HCT116 (cell line): ENCODE measurements around the gene DEPDC1B. TPM values are rescaled to one million over a fixed set of nuclear protein-coding genes. Genes with fewer than 3 reads are reported as not detected.

Experiments used
- ATAC-seq: fragments of 200-7000 bp; cut with Tn5 transposase; 2 replicates; pipeline ENCODE4 v1.9.1; 2020; ENCODE audit warnings: mild to moderate bottlenecking, moderate library complexity
- BruUV-seq: library from RNA; stranded (reverse); fragments of 400-500 nt; replicated peaks from 2 replicates; lab custom pipeline; 2021; lab: Mats Ljungman, UMichigan
- CTCF ChIA-PET: fragments of 300-600 bp; sonication (Branson Sonifier 250); formaldehyde crosslinking; loops from one replicate; lab custom pipeline; 2021; ENCODE audit warnings: antibody characterized with exemption; lab: Charles Lee
- POLR2A ChIA-PET: fragments of 300-600, 350-600 bp; sonication (Branson Sonifier 250); formaldehyde crosslinking; loops from one replicate; lab custom pipeline; 2021; ENCODE audit warnings: antibody characterized with exemption; lab: Charles Lee
- RAD21 ChIA-PET, 2 experiments: fragments of 300-600 bp; sonication (Branson Sonifier 250); formaldehyde crosslinking; loops; one replicate each; lab custom pipeline; 2023; ENCODE audit warnings: low total read pairs in 2 of 2; ENCODE audit not compliant: uncharacterized antibody in 2 of 2, unreplicated experiment in 2 of 2, low non-redundant PET in 1 of 2; lab: Charles Lee
- DNase-seq: peaks from one replicate; pipeline ENCODE4 v3.0.0-alpha.2; 2010; ENCODE audit warnings: low read depth, low spot score
- H2AFZ ChIP-seq: fragments of 200-600 bp; shearing (Covaris generic), sonication (generic); 2 replicates; pipeline ENCODE4 v1.6.1; 2017; ENCODE audit warnings: low read depth, mixed run types, mixed read lengths, antibody characterized with exemption, low read length; ENCODE audit not compliant: poor library complexity, severe bottlenecking
- H3K27ac ChIP-seq: 2 replicates; pipeline ENCODE4 v1.5.1; 2012; ENCODE audit warnings: low read depth, low read length
- H3K27me3 ChIP-seq: fragments of 200-600 bp; sonication (generic); 2 replicates; pipeline ENCODE4 v1.6.1; 2016; ENCODE audit warnings: mixed run types, low read length, mixed read lengths; ENCODE audit not compliant: insufficient read depth
- H3K36me3 ChIP-seq, 2 experiments: fragments of 200-500 bp in 1 of 2; fragments of 200-600 bp in 1 of 2; sonication (Bioruptor generic) in 1 of 2; sonication (generic) in 1 of 2; 2 replicates each; pipeline versions ENCODE4 v1.5.1 to v1.6.1; 2014 to 2016; ENCODE audit warnings: low read length in 2 of 2, inconsistent platforms in 1 of 2, mixed read lengths in 1 of 2, mixed run types in 1 of 2; ENCODE audit not compliant: insufficient read depth in 2 of 2, control insufficient read depth in 1 of 2
- H3K4me1 ChIP-seq, 2 experiments: fragments of 200-600 bp in 1 of 2; sonication (generic) in 1 of 2; 2 replicates each; pipeline versions ENCODE4 v1.5.1 to v1.6.1; 2012 to 2017; ENCODE audit warnings: low read length in 2 of 2, inconsistent platforms in 1 of 2, mild to moderate bottlenecking in 1 of 2, mixed read lengths in 1 of 2, mixed run types in 1 of 2, moderate library complexity in 1 of 2; ENCODE audit not compliant: insufficient read depth in 2 of 2, control insufficient read depth in 1 of 2
- H3K4me2 ChIP-seq: fragments of 200-600 bp; sonication (generic); 2 replicates; pipeline ENCODE4 v1.6.1; 2017; ENCODE audit warnings: mixed run types, low read length, mixed read lengths
- H3K4me3 ChIP-seq, 2 experiments: fragments of 200-600 bp in 1 of 2; sonication (generic) in 1 of 2; replicated peaks in 1 of 2; 2 replicates each; pipeline ENCODE4 v1.5.1; 2011 to 2016; ENCODE audit warnings: low read length in 2 of 2, control low read depth in 1 of 2, low read depth in 1 of 2, mild to moderate bottlenecking in 1 of 2, mixed read lengths in 1 of 2, mixed run types in 1 of 2
- H3K79me2 ChIP-seq: fragments of 200-600 bp; sonication (generic); 2 replicates; pipeline ENCODE4 v1.6.1; 2017; ENCODE audit warnings: mild to moderate bottlenecking, mixed run types, low read length, moderate library complexity, mixed read lengths; ENCODE audit not compliant: insufficient read depth
- H3K9ac ChIP-seq: fragments of 200-600 bp; sonication (generic); 2 replicates; pipeline ENCODE4 v1.6.1; 2016; ENCODE audit warnings: low read length, mixed read lengths
- H3K9me2 ChIP-seq: fragments of 200-600 bp; sonication (generic), shearing (Covaris generic); 2 replicates; pipeline ENCODE4 v1.6.1; 2017; ENCODE audit warnings: mixed run types, mild to moderate bottlenecking, moderate library complexity; ENCODE audit not compliant: insufficient read depth
- H3K9me3 ChIP-seq, 2 experiments: fragments of 200-500 bp in 1 of 2; fragments of 200-600 bp in 1 of 2; sonication (Bioruptor generic) in 1 of 2; sonication (generic) in 1 of 2; 2 replicates each; pipeline ENCODE4 v1.6.1; 2014 to 2017; ENCODE audit warnings: low read length in 2 of 2, mixed read lengths in 2 of 2, inconsistent platforms in 1 of 2, low read depth in 1 of 2, mild to moderate bottlenecking in 1 of 2, mixed run types in 1 of 2, moderate library complexity in 1 of 2; ENCODE audit not compliant: control insufficient read depth in 1 of 2, insufficient read depth in 1 of 2
- H4K20me1 ChIP-seq: fragments of 200-600 bp; sonication (generic), shearing (Covaris generic); 2 replicates; pipeline ENCODE4 v1.6.1; 2017; ENCODE audit warnings: mixed run types, mild to moderate bottlenecking, moderate library complexity; ENCODE audit not compliant: insufficient read depth
- ATF3 ChIP-seq: IDR thresholded peaks from 2 replicates; pipeline ENCODE4 v1.6.1; 2012
- CBX3 ChIP-seq: IDR thresholded peaks from 2 replicates; pipeline ENCODE4 v1.6.1; 2012; ENCODE audit warnings: low read depth
- CEBPB ChIP-seq: IDR thresholded peaks from 2 replicates; pipeline ENCODE4 v1.6.1; 2012; ENCODE audit warnings: low read depth
- CTCF ChIP-seq, 3 experiments: fragments of 200-600 bp in 1 of 3; sonication (generic) in 1 of 3; IDR thresholded peaks in 2 of 3; conservative IDR thresholded peaks in 1 of 3; 2 replicates each; pipeline ENCODE4 v1.5.1; 2012 to 2017; ENCODE audit warnings: low read depth in 2 of 3, low read length in 2 of 3, antibody characterized with exemption in 1 of 3, borderline replicate concordance in 1 of 3, control low read depth in 1 of 3, mild to moderate bottlenecking in 1 of 3, mixed read lengths in 1 of 3, mixed run types in 1 of 3, moderate library complexity in 1 of 3; ENCODE audit not compliant: insufficient read depth in 1 of 3
- EGR1 ChIP-seq: IDR thresholded peaks from 2 replicates; pipeline ENCODE4 v1.6.1; 2012; ENCODE audit warnings: low read depth
- ELF1 ChIP-seq: IDR thresholded peaks from 2 replicates; pipeline ENCODE4 v1.6.1; 2012; ENCODE audit warnings: low read depth, borderline replicate concordance
- EZH2phosphoT487 ChIP-seq: fragments of 200-600 bp; IDR thresholded peaks from 2 replicates; pipeline ENCODE4 v1.6.1; 2018; ENCODE audit warnings: antibody characterized with exemption, borderline replicate concordance
- MAX ChIP-seq: IDR thresholded peaks from 2 replicates; pipeline ENCODE4 v1.6.1; 2012
- POLR2A ChIP-seq: IDR thresholded peaks from 2 replicates; pipeline ENCODE4 v1.7.0; 2011; ENCODE audit warnings: borderline replicate concordance; ENCODE audit not compliant: insufficient read depth, insufficient read length; ENCODE audit errors: extremely low read depth
- RAD21 ChIP-seq: IDR thresholded peaks from 2 replicates; pipeline ENCODE4 v1.6.1; 2012; ENCODE audit warnings: low read depth, mild to moderate bottlenecking
- REST ChIP-seq: IDR thresholded peaks from 2 replicates; pipeline ENCODE4 v1.6.1; 2012; ENCODE audit warnings: low read depth
- SIN3A ChIP-seq: IDR thresholded peaks from 2 replicates; pipeline ENCODE4 v1.6.1; 2012; ENCODE audit warnings: low read depth
- SRF ChIP-seq: IDR thresholded peaks from 2 replicates; pipeline ENCODE4 v1.6.1; 2012; ENCODE audit warnings: low read depth
- TCF7L2 ChIP-seq: IDR thresholded peaks from 2 replicates; pipeline ENCODE4 v1.7.0; 2011; ENCODE audit warnings: borderline replicate concordance, inconsistent platforms; ENCODE audit not compliant: insufficient read depth, insufficient read length; ENCODE audit errors: extremely low read depth
- YY1 ChIP-seq: IDR thresholded peaks from 2 replicates; pipeline ENCODE4 v1.6.1; 2011; ENCODE audit warnings: low read length, low read depth, moderate library complexity, mild to moderate bottlenecking; ENCODE audit not compliant: insufficient replicate concordance; ENCODE audit errors: extremely low read depth
- ZBTB33 ChIP-seq: IDR thresholded peaks from 2 replicates; pipeline ENCODE4 v1.6.1; 2011; ENCODE audit warnings: mild to moderate bottlenecking, low read length, moderate library complexity; ENCODE audit not compliant: insufficient replicate concordance; ENCODE audit errors: extremely low read depth
- ZFX ChIP-seq: fragments of 450-650 bp; IDR thresholded peaks from 2 replicates; pipeline ENCODE4 v1.6.1; 2017
- ZNF274 ChIP-seq: fragments of 200-500 bp; sonication (Bioruptor generic); IDR thresholded peaks from 2 replicates; pipeline ENCODE4 v1.6.1; 2014; ENCODE audit warnings: mild to moderate bottlenecking, low read depth, low read length, inconsistent platforms
- intact Hi-C: fragments of 100-400 bp; cut with micrococcal nuclease; formaldehyde crosslinking; loops from 2 replicates; pipeline ENCODE4 v1.10.0; 2022
- total RNA-seq: library from RNA; stranded (reverse); gene quantifications from one replicate; pipeline ENCODE4 v1.2.1, GENCODE V29; 2021; ENCODE audit not compliant: unreplicated experiment

DEPDC1B gene
- total RNA-seq, 1 experiment from 2014 or later: 39.7 TPM

- TF ChIP-seq POLR2A: no peak
- TF ChIP-seq ZNF274: no peak
- no peak for TF ChIP-seq ZFX
These were observed 40.4 kb upstream of the DEPDC1B start (continued) for GRCh38 chr5:60740322-60740721.

GRCh38 chr5:60738933-60739332 lies 39.0 kb upstream of the DEPDC1B start:
- intact Hi-C loops: no loop called here
- Histone ChIP-seq H3K9me2 (no peaks in the 10 kb centered on the region), H4K20me1 (no peaks in the 10 kb centered on the region), H2AFZ (no peak overlapping the region), H3K4me3 (no peak overlapping the region), H3K79me2 (no peaks in the 10 kb centered on the region), H3K36me3 (no peaks in the 10 kb centered on the region), H3K27me3 (no peaks in the 10 kb centered on the region), H3K4me1 (no peaks in the 10 kb centered on the region), H3K9me3 (0 out of 4 replicates have a peak, but pooled peaks cover 0 to 3% of the 10 kb centered on the region in 2 experiments), H3K4me2 (no peak overlapping the region), H3K27ac (no peak overlapping the region), H3K9ac (no peak overlapping the region)
- ATAC-seq: no peak
- DNase-seq: no peak
- BruUV-seq: no TSS peak
- TF ChIP-seq EZH2phosphoT487 (no peak), ZFX (no peak), ZBTB33 (no peak), CEBPB (no peak), CTCF (IDR thresholded peaks at IDR 0.05 in 2 of 3, conservative IDR thresholded peaks at IDR 0.05 in 1 of 3; ENCODE audit: borderline replicate concordance in 1 of 3, insufficient read depth in 1 of 3, low read depth in 2 of 3, low read length in 2 of 3) (no peak), POLR2A (no peak), YY1 (no peak), SIN3A (no peak), RAD21 (no peak), TCF7L2 (no peak), EGR1 (no peak), SRF (no peak), ATF3 (no peak), ZNF274 (no peak), MAX (no peak), CBX3 (no peak), ELF1 (no peak), REST (no peak)
- CTCF ChIA-PET: no interaction called here
- POLR2A ChIA-PET: no interaction called here
- RAD21 ChIA-PET: no interaction called here
